ENCODE measurements around the gene GPX6.
"Not testable (repeated sequence)": the region's sequence is repeated elsewhere in the genome, so short reads cannot be mapped to it uniquely, and the experiment has no call there.

GPX6 gene

DNA sequence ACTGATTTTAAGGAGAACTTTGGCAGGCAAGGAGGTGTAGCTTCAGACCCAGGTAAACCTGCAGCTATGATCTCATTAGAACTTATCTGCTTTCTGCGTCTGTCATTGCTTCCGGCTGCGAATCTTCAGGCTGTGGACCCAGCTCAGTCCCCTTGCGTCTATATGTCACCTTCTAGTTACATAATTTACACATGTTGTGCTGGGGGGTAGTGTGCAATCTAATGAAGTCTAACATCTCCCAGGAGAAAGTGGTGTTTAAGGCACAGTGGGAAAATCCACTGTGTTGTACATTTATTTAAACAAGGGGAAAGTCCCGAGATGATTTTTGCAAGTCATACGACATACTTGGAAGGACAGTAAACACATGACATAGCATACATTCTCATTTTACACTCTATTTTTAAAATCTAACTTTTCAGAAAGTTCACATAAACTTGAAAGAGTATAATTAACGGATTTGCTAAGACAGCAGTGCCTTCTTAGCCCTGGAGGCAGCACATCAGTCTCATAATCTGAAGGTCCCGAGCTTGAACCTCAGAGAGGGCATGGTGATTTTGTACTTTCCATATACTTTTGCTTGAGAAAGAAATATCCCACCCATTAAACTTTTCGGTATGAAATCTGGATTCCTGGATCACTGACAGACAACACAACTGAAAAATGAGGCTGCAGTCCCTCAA lies 35.2 kb downstream of the GPX6 start:
- DNase-seq: no peak

GRCh38 chr6:28478518-28478917 lies 37.1 kb downstream of the GPX6 start:
- no peak for DNase-seq

- DNase-seq: peak in 1 of 2 donors; percentile 23
Observed at GRCh38 chr6:28474441-28475219, 41.0 kb downstream of the GPX6 start.

DNA sequence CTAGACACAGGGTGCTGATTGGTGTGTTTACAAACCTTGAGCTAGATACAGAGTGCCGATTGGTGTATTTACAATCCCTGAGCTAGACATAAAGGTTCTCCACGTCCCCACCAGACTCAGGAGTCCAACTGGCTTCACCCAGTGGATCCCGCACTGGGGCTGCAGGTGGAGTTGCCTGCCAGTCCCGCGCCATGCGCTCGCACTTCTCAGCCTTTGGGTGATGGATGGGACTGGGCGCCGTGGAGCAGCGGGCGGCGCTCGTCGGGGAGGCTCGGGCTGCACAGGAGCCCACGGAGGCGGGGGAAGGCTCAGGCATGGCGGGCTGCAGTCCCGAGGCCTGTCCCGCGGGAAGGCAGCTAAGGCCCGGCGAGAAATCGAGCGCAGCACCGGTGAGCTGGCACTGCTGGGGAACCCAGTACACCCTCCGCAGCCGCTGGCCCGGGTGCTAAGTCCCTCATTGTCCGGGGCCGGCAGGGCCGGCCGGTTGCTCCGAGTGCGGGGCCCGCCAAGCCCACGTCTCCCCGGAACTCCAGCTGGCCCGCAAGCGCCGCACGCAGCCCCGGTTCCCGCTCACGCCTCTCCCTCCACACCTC lies 46.3 kb downstream of the GPX6 start:
- not testable (repeated sequence) for DNase-seq

DNA sequence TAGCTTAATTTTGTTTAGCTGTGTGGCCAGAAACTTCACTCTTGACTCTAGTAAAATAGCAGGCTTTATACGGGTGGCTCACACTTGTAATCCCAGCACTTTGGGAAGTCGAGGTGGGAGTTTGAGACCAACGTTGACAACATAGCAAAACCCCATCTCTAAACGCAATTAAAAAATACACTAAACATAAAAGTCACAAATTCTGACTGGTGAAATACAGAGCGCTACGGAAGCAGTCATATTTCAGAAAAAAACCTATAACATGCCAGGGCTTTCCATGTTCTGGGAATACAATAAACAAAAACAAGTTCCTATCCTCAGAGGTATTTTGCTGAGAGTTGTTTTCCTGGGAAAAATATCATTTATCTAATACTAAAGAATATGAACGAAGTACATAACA lies 47.5 kb downstream of the GPX6 start:
- no peak for DNase-seq

DNA sequence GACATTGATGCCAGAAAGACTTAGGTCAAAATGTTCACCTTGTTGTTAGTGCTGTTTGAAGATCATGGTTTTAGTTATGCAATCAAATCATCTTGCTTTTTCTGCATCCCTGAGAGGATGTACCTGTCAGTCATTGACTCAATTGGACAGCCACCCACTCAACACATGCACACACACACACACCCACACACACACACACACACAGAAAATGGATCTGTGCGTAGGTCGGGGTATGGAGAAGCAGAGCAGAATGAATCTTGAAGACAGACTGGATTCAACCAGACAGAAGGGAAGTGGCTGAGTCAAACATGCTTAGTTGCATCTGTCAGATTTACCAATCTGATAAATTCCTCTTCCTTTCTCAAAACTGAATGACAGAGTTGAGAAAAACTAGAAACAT lies 53.2 kb downstream of the GPX6 start:
- DNase-seq: no peak

- DNase-seq: no peak
Observed at GRCh38 chr6:28458568-28458967, 57.0 kb downstream of the GPX6 start.

All from CD4-positive, alpha-beta T cell treated with Interferon alpha-2 for 1 hour (primary cell).